HFFc6 (cell line): Measurements from ENCODE around the gene SLC22A2. TPM values are rescaled to one million over a fixed set of nuclear protein-coding genes. Genes with fewer than 3 reads are reported as not detected.

Experiments
- DNase-seq: peaks from one replicate; pipeline ENCODE4 v3.0.0-alpha.2; 2018
- H3K27ac Mint-ChIP-seq: 2 replicates; pipeline ENCODE4 v1.8.0; 2020; ENCODE audit warnings: mild to moderate bottlenecking, mixed read lengths
- H3K27me3 Mint-ChIP-seq: 2 replicates; pipeline ENCODE4 v1.8.0; 2021; ENCODE audit warnings: mild to moderate bottlenecking, moderate library complexity, mixed read lengths; ENCODE audit not compliant: insufficient read depth
- H3K36me3 Mint-ChIP-seq: 2 replicates; pipeline ENCODE4 v1.8.0; 2021; ENCODE audit warnings: low read depth, mixed read lengths
- H3K4me1 Mint-ChIP-seq: 2 replicates; pipeline ENCODE4 v1.8.0; 2020; ENCODE audit warnings: low read depth, mixed read lengths
- H3K4me3 Mint-ChIP-seq: 2 replicates; pipeline ENCODE4 v1.8.0; 2020; ENCODE audit warnings: mild to moderate bottlenecking, moderate library complexity, mixed read lengths
- H3K9me3 Mint-ChIP-seq: 2 replicates; pipeline ENCODE4 v1.8.0; 2020; ENCODE audit warnings: mild to moderate bottlenecking, mixed read lengths
- CTCF ChIP-seq: fragments of 200-600 bp; sonication (generic); IDR thresholded peaks from 2 replicates; pipeline ENCODE4 v1.5.0; 2021; ENCODE audit warnings: antibody characterized with exemption, mild to moderate bottlenecking
- total RNA-seq, 6 experiments: library from RNA; stranded (reverse); fragmentation: NEBNext Ultra II Directional; extraction: Animal tissue kit (Norgen Biotek cat#: 25700); gene quantifications; 2 replicates in 1 of 6; 3 replicates in 5 of 6; pipeline ENCODE4 v1.2.3, GENCODE V29; 2021

Gene SLC22A2
- total RNA-seq, 6 experiments from 2014 or later, result not detected

- Mint-ChIP-seq H3K27ac (no peak overlapping the region), H3K27me3 (peaks cover 2% of the 10 kb centered on the region), H3K36me3 (no peaks in the 10 kb centered on the region; the same call in 1 of the 2 replicates), H3K9me3 (peaks cover 24% of the 10 kb centered on the region), H3K4me3 (no peak overlapping the region), H3K4me1 (no peaks in the 10 kb centered on the region)
- DNase-seq, result no peak
- no peak for TF ChIP-seq CTCF
Measured at GRCh38 chr6:160269771-160270170, 11.2 kb upstream of the SLC22A2 start.

DNA sequence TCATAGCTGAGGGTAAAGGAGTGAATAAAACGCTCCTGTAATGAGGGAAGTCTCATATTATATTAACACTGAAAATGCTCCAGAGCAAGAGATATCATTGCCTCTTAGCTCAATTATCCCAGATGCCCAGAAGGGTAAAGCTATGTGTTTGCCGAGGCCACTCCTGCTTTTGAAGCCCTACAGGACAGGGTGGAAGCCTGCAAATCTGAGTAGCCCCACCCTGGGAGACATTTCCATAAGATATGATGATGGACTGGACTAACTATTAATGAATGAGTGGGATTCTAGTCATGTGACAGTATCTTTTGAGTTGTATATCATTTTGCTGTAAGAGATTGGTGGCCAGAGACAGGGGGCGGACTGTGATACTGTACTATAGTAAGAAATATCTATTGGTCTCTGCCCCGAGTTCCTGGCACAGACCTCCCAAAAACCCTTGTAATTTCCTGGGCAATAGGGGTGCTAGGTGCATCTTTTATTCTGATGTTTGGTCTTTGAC is 10.5 kb upstream of the SLC22A2 start:
- H3K27ac Mint-ChIP-seq, result no peak overlapping the region
- H3K4me1 Mint-ChIP-seq, result no peaks in the 10 kb centered on the region
- H3K27me3 Mint-ChIP-seq, result peaks cover 2% of the 10 kb centered on the region
- no peak for DNase-seq
- H3K36me3 Mint-ChIP-seq, result no peaks in the 10 kb centered on the region; the same call in 1 of the 2 replicates
- H3K9me3 Mint-ChIP-seq, result peaks cover 26% of the 10 kb centered on the region
- TF ChIP-seq CTCF, result no peak
- no peak overlapping the region for H3K4me3 Mint-ChIP-seq

GRCh38 chr6:160267102-160267501 is 8.5 kb upstream of the SLC22A2 start:
- TF ChIP-seq CTCF, result no peak
- no peak for DNase-seq
- Mint-ChIP-seq H3K4me3 (no peak overlapping the region), H3K4me1 (no peaks in the 10 kb centered on the region), H3K9me3 (peaks cover 37% of the 10 kb centered on the region), H3K27ac (no peak overlapping the region), H3K36me3 (no peaks in the 10 kb centered on the region; the same call in 1 of the 2 replicates), H3K27me3 (peaks cover 2% of the 10 kb centered on the region)

- no peaks in the 10 kb centered on the region; the same call in 1 of the 2 replicates for H3K36me3 Mint-ChIP-seq
- DNase-seq, result no peak
- TF ChIP-seq CTCF, result no peak
- H3K4me3 Mint-ChIP-seq, result peak overlapping the region; percentile 14; the same call in 1 of the 2 replicates
- peaks cover 2% of the 10 kb centered on the region for H3K27me3 Mint-ChIP-seq
- peaks cover 38% of the 10 kb centered on the region for H3K9me3 Mint-ChIP-seq
- H3K4me1 Mint-ChIP-seq, result no peaks in the 10 kb centered on the region
- H3K27ac Mint-ChIP-seq, result no peak overlapping the region
Measured at GRCh38 chr6:160265869-160266476, 7.4 kb upstream of the SLC22A2 start.

DNA sequence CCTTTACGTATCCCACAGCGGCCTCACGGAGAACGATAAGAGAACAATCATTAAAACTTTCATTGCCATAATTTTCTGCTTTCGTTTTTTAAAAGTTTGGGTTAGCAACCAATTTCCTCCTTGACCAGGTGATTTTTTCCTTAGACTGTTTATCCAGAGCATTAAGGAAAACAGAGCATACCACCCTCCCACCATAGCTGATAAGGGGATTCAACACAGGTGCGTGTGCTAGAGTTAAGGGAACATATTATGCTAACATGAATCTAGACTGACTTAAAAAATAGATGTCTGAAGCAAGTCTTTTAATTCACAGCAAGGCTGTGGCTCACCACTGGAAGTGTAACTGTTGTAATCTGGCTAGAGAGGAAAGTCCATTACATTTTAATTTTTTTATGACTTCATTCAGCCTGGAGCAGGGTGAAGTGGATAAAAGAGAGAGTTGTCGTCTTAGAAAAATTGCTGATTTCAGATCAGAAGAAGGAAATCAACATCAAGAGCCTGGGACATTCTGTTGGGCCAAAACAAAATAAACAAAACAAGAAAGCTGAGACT is 5.5 kb upstream of the SLC22A2 start:
- H3K36me3 Mint-ChIP-seq, result no peaks in the 10 kb centered on the region; the same call in 1 of the 2 replicates

More for the DNA sequence above, 5.5 kb upstream of the SLC22A2 start:
- Mint-ChIP-seq H3K9me3 (peaks cover 50% of the 10 kb centered on the region), H3K4me1 (no peaks in the 10 kb centered on the region), H3K27ac (no peak overlapping the region), H3K4me3 (no peak overlapping the region), H3K27me3 (peaks cover 9% of the 10 kb centered on the region)
- no peak for DNase-seq
- TF ChIP-seq CTCF, result no peak
